Measurements from ENCODE around the gene HSPA1B.

HSPA1B gene

GRCh38 chr6:31829633-31830283 is 2.2 kb downstream of the HSPA1B start (continued):
- TF ChIP-seq ZNF473 (tag by site-specific recombination; IDR thresholded peaks at IDR 0.05): no peak
- TF ChIP-seq ZNF248 (tag by site-specific recombination; IDR thresholded peaks at IDR 0.05): no peak
- no peak for TF ChIP-seq ZFP69B (tag by site-specific recombination; IDR thresholded peaks at IDR 0.05)
- TF ChIP-seq ZNF624 (tag by site-specific recombination; IDR thresholded peaks at IDR 0.05): no peak
- TF ChIP-seq GLIS1 (tag by site-specific recombination; IDR thresholded peaks at IDR 0.05): no peak
- TF ChIP-seq ZNF629 (tag by site-specific recombination; IDR thresholded peaks at IDR 0.05): peak; percentile 48
- no peak for TF ChIP-seq EGR2 (tag by site-specific recombination; IDR thresholded peaks at IDR 0.05; ENCODE audit: low read depth)
- no peak for TF ChIP-seq ZNF621 (tag by site-specific recombination; IDR thresholded peaks at IDR 0.05)
- no peak for TF ChIP-seq ZNF274 (IDR thresholded peaks at IDR 0.05; ENCODE audit: low read length)
- TF ChIP-seq ZNF274 (tag by site-specific recombination; IDR thresholded peaks at IDR 0.05; ENCODE audit: borderline replicate concordance): no peak
- no peak for TF ChIP-seq PRDM1 (tag by site-specific recombination; IDR thresholded peaks at IDR 0.05)
- TF ChIP-seq ZEB2 (tag by site-specific recombination; IDR thresholded peaks at IDR 0.05): peak; percentile 85; the same call in 1 of the 2 replicates
- TF ChIP-seq ZNF416 (tag by site-specific recombination; IDR thresholded peaks at IDR 0.05): no peak
- peak; percentile 57; the same call in 1 of the 2 replicates for TF ChIP-seq CTCF (tag by site-specific recombination; IDR thresholded peaks at IDR 0.05)
- TF ChIP-seq ZNF549 (tag by site-specific recombination; IDR thresholded peaks at IDR 0.05): no peak
- no peak for TF ChIP-seq ZNF426 (tag by site-specific recombination; IDR thresholded peaks at IDR 0.05)
- 0 out of 2 replicates have a peak, but pooled peaks have one; percentile 8 for TF ChIP-seq ZBTB8A (tag by site-specific recombination; IDR thresholded peaks at IDR 0.05)
- 0 out of 2 replicates have a peak, but pooled peaks have one; percentile 13 for TF ChIP-seq KLF9 (tag by site-specific recombination; IDR thresholded peaks at IDR 0.05; ENCODE audit: low read depth)
- no peak for TF ChIP-seq GLI2 (tag by site-specific recombination; IDR thresholded peaks at IDR 0.05; ENCODE audit: borderline replicate concordance, low read depth)
- TF ChIP-seq ELK4 (IDR thresholded peaks at IDR 0.05; ENCODE audit: borderline replicate concordance, low read depth, low read length): no peak
- no peak for TF ChIP-seq ZNF341 (tag by site-specific recombination; IDR thresholded peaks at IDR 0.05; ENCODE audit: low read depth)
- no peak for TF ChIP-seq GLIS2 (tag by site-specific recombination; IDR thresholded peaks at IDR 0.05)
- peak; percentile 41 for TF ChIP-seq ZBTB17 (tag by site-specific recombination; IDR thresholded peaks at IDR 0.05)
- peak; percentile 93 for TF ChIP-seq ZNF645 (tag by site-specific recombination; IDR thresholded peaks at IDR 0.05)
- TF ChIP-seq ZNF23 (tag by site-specific recombination; IDR thresholded peaks at IDR 0.05; ENCODE audit: borderline replicate concordance): no peak
- no peak; the same call in 1 of the 2 replicates for TF ChIP-seq ZNF623 (tag by site-specific recombination; IDR thresholded peaks at IDR 0.05)
